ENCODE data around the gene REXO2. TPM values are rescaled to one million over a fixed set of nuclear protein-coding genes. Genes with fewer than 3 reads are reported as not detected.

REXO2 gene
- 10 to 100 TPM; 87.7 to 88.5 TPM for total RNA-seq

DNA sequence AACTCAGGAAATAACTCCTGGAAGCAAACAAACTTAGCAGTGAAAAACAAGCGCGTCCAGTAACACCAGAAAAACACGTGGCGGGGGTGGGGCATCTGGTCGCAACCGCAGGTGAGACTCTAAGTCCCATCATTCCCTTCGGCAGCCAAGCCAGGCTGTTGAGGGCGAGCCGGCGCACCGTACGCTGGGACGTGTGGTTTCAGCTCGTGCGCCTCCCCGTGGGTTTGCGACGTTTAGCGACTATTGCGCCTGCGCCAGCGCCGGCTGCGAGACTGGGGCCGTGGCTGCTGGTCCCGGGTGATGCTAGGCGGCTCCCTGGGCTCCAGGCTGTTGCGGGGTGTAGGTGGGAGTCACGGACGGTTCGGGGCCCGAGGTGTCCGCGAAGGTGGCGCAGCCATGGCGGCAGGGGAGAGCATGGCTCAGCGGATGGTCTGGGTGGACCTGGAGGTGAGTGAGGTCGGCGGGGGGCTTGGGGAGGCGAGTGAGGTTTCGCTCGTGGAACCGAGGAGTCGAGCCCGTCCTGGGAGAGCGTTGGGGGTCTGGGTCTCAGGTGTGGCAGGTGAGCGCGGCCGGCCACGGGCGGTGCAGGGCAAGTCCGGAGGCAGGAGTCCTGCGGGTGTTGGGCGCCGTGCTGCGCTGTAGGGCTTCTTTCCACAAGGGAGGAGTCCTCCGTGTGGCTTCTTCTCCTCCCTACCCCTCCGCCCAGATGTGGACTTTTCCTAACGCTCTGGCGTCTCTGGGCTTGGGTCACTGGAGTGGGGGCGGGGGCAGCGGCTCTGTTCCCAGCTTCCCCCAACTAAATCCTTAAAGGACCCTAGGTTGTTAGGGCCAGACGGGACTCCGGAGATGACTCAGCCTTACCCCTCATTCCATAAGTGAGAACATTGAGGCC lies at the start of gene REXO2:
Gene REXO2 (plus strand): TSS at position 239 of the 892 bp plus-strand sequence. CDS start 62 bp downstream, at position 301.
- CTCF ChIA-PET, result no interaction called here
- POLR2A ChIA-PET, result interaction anchor here (0.5 to 2.1 kb wide), 4 partner anchors 26 to 127 kb away, joined by 3 to 7 read pairs (median 4); partner anchors contain the start of genes C11orf71 and RBM7

DNA sequence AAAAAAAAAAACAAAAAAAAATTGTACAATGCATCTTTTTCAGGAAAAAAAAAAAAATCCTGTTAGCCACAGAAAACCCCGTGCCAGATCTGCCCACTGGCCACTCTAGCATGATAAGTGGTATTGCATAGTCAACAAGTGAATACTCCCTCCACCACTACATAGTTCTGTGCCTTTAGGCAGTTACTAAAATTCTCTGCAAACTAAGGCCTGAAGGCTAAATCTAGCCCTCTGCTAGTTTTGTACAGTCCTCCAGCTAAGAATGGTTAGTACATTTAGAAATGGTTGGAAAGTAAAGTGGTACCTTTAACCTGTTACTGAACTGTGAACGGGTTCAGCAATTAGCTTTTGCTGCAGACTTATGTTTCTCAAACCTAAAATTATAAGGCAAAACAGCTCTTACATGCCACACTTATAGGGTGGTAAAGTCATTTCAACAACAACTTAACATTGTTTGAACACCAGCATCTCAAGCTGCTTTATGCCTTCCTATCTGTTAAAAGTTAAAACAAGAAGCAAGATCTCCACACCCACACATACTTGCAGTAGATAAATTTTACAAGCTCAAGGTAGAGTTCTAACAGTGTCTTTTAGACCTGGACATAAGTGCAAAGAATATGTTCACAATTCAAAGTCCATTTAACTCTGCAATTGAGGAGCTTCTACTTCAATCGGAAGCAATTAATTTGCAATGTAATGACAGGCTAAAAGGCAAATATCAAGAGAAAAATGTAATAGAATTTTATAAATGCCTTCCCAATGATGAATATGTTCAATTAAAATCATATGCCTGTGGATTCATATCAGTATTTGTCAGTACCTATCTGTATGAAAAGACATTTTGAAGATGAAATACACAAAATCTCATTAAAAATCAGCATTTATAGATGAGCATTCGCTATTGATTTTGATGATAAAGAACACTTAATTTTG lies 46.3 kb upstream of the REXO2 start:
- CTCF ChIA-PET, result interaction anchor here (0.7 to 1.2 kb wide), 2 partner anchors 68 to 1123 kb away, joined by 3 read pairs; no protein-coding TSS in a partner anchor
- POLR2A ChIA-PET, result no interaction called here

DNA sequence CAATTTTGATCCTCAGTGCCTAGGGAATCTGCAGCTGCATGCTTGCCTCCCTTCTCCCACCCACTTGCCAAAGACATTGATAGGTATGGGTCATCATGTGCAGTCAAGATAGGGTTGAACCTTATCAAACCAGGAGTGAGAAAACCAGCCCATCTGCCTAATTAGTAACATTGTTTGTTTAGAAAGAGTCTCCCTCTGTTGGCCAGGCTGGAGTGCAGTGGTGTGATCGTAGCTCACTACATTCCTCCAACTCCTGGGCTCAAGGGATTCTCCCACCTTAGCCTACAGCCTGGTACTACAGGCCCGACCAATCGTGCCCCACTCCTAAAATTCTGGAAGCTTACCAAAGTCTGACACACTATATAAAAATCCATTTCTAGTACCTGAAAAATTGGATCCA lies 43.5 kb upstream of the REXO2 start:
- CTCF ChIA-PET, result no interaction called here
- POLR2A ChIA-PET, result no interaction called here

DNA sequence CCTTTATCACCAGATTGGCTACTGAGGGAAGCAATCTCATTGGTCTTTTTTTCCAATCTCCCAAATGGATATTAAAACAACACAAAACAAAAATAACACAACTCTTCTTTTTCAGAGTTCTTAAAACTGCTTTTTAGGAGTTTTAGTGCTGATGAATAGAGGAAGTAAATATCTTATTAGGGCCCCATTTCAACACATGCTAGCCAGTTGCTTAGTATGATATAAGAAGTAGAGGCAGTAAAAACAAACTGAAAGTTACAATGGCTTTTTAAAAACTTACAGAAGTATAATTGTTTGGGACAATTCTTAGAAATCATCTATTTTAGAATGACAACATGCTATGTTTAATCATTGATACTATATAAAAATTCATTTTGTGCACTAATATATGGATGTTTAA lies 42.4 kb upstream of the REXO2 start:
- ChIA-PET CTCF (no interaction called here), POLR2A (no interaction called here)

DNA sequence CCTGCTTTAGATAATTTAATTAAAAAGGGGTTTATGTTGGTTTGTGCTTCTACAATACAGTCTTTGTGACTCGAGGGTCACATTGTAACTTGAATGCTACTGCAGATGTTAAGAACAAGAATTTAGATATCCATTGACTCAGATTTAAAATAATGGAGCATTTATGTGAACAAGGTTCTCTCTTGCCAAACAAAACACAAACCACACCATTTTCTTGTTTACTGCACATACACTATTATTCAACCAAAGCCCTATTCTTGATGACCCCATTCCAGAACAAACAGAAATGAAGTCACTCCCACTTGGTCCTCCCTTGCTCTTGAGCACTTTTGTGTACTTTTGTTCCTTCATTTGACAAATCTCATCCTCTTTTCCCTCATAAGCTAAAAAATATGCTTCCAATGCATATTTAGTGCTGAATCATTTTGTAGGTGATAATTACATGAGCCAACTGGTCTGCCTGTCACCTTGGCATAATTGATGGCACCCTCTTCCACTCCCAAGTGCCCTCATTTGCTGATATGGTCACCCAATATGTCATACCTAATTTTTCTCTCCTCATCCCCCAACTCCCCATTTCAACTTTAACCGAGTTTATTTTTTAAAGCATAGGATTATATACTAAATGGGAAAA lies 41.8 kb upstream of the REXO2 start:
- CTCF ChIA-PET, result interaction anchor here (1.3 kb wide), 1 partner anchor 57 kb away, joined by 3 read pairs; no protein-coding TSS in a partner anchor
- POLR2A ChIA-PET, result no interaction called here

DNA sequence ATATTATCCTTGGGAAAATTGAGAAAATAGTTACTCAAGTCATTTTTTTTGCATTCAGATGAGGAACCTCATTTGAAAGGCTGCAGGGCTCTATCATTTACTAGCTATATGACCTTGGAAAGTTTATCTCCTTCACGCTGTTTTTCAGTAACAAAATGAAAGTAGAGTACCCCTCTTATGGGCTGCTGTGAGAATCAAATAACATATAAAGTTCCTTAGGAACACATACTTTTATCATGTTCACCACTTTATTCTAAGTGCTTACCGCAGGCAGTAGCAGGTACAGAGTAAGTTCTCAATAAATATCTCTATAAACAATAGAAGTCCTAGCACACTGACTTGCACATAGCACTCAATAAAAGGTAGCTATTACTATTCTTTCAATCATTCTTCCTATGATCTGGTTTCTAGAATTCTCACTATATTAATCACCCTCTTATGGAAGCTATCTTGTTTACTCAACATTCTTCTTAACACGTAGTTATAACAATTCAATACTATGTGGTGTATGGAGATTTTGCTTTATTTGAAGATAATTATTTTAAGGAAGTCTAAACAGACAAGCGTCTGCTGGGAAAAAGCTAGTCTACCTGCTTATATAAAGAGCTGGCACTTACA lies 40.9 kb upstream of the REXO2 start:
- ChIA-PET POLR2A (no interaction called here), CTCF (interaction anchor here (1.3 kb wide), 1 partner anchor 58 kb away, joined by 3 read pairs; no protein-coding TSS in a partner anchor)

DNA sequence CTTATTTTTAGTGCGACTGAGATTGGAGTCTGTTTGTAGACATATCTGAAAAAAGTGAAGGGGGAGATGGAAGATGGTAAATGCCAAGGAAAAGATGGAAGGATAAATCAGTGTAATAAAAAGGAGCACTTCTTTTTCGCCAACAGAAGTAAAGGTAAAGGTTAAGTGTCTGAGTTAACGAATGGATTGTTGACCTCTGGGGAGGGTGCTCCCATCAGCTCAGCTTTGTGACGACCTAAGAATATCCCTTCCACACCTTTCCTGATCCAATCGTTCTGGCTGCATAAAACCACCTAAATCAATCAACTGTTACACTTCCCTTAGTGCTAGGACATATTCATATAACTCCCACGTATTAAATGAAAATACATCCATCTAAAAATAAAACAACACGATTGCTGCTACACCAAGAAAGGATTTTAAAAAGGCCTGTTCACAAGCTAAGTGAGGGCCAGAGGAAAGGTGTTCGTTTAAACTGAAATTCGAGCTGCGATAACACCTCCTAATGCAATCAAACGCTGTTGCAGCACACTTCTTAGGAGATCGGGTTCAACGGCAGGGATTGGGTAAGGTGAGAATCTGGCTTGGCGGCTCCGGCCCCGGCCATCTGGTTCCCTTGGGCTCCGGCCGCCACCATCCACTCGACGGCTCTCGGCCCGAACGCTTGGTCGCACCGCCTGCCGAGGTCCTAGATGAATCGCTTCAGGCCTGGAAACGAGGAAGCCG lies 39.6 kb upstream of the REXO2 start:
- CTCF ChIA-PET, result no interaction called here
- POLR2A ChIA-PET, result interaction anchor here (0.6 to 1.8 kb wide), 2 partner anchors 40 to 62 kb away, joined by 3 to 7 read pairs; partner anchors contain the start of gene REXO2

DNA sequence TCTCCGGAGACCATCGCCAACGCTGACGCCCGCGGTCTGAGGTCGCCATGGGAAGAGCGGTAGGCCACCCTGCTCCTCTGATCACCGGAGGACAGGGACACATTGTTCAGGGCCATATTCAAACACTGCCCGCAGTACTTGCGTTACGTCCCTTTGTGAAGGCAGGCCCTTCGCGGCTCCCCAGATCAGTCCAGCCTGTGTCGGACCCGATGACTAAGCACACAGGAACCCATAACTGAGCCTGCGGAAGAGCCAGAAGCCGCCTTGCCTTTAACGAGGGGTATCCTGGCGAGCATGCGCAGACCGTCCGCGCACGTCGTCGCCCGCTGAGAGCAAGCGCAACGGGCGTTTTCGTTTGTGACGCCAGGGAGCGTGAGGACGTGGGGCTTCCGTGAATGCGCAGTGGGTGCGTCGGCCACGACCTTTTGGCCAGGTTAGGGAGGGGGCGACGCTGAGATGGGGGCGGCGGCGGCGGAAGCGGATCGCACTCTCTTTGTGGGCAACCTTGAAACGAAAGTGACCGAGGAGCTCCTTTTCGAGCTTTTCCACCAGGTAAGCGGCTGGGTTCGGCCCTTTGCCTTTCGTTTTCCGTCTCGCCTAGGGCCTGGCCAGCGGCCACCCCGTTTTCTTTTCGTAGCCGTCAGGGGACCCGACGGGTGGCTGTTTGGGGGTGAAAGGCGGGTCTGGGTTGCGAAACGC lies 38.9 kb upstream of the REXO2 start, which contains the start of the genes C11orf71 and RBM7:
Gene C11orf71 (minus strand): TSS at position 296 of the 699 bp plus-strand sequence. CDS start 180 bp downstream, at position 116.
Gene RBM7 (plus strand): TSS at position 451 of the 699 bp plus-strand sequence. CDS start 6 bp downstream, at position 457.
- CTCF ChIA-PET, result no interaction called here
- POLR2A ChIA-PET, result interaction anchor here (1.8 kb wide), 1 partner anchor 39 kb away, joined by 7 read pairs; the partner anchor contains the start of gene REXO2

DNA sequence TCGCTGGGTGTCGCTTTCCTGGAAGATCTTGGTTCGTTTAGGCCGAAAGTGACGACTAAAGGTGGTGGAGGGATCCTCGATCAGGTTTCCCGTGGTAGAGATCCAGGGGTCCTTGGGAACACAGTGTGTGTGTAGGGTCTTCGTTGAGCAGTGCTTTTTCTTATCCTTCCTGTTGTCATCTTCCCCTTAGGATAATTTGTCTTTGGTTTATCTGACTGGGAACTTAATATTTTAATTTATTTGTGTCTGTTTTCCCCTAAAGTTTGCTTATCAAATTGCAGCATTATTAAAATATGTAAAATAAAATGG lies 38.4 kb upstream of the REXO2 start:
- POLR2A ChIA-PET, result interaction anchor here (1.8 kb wide), 1 partner anchor 39 kb away, joined by 7 read pairs; the partner anchor contains the start of gene REXO2
- CTCF ChIA-PET, result no interaction called here

DNA sequence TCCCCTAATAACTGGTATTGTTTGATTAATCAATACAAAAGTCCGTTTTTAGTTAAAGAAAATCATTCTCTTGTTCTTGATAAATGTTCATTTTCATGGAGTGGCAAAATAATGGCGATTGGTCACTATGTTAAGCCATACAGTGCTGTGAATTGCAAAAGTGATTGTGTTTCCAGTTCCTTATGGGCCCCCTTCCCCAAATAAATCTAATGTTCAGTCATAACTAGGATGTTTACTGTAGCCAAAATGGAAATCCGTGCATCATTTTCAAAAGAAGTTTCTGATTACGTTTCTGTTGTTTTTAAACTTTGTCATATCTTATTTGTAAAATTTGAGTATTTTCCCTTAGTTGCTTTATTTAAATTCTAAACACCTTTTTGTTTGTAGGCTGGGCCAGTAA lies 38.0 kb upstream of the REXO2 start:
- ChIA-PET CTCF (no interaction called here), POLR2A (no interaction called here)

DNA sequence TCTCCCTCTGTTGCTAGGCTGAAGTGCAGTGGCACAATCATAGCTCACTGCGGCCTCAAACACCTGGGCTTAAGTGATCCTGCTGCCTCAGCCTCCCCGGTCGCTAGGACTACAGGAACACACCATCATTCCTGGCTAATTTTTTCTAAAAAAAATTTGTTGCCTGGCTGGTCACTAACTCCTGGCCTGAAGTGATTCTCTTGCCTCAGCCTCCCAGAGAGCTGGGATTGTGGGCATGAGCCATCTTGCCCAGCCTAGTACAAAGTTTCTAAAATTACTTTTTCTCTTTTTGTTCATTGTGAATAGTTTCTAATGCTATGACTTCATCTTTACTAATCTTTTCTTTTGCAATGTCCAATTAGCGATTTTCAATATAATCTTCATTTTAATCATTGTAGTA lies 26.3 kb upstream of the REXO2 start:
- ChIA-PET POLR2A (interaction anchor here (0.5 kb wide), 1 partner anchor 26 kb away, joined by 4 read pairs; no protein-coding TSS in a partner anchor), CTCF (no interaction called here)

DNA sequence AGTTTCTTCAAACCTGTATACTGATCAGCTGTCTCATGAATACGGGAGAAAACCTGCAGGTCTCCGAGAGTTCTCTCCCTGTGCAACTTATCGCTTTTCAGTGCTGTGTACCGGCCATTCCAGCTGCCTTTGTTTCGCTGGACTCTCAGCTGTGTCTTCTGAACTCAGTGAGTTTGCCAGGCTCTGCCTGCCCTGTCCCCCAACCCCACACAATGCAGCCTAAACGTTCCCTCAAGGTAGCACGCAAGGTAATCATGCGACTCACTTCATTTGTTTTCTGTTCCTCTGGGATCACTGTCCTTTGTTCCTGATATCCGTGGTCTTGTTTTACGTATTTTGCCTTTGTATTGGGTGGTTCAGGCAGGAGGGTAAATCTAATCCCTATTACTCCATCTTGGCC lies 25.3 kb upstream of the REXO2 start:
- CTCF ChIA-PET, result no interaction called here
- POLR2A ChIA-PET, result no interaction called here

DNA sequence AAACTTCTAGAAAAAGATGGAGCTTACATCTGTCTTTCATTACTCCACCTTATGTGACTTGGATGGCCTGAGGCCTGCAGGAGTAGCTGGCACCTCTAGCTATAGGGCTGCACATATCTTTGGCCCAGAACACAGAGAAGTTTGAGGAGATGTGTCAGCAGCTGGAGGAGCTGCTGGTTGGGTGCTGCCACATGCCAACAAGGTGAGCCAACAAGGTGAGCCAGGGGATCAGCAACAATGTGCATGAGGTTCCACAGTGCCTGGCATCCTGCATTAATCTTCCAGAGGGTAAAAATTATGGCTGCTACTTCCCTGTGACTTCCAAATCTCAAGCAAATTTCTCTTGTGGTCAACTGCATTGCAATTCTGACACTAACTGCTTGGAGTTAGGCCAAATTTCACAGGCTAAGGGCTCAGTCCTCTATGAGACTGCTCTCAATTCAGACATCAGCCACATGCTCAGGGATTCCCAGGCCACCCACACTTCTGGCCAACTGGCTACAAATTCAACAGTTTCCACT lies 22.8 kb upstream of the REXO2 start:
- CTCF ChIA-PET, result no interaction called here
- POLR2A ChIA-PET, result no interaction called here

DNA sequence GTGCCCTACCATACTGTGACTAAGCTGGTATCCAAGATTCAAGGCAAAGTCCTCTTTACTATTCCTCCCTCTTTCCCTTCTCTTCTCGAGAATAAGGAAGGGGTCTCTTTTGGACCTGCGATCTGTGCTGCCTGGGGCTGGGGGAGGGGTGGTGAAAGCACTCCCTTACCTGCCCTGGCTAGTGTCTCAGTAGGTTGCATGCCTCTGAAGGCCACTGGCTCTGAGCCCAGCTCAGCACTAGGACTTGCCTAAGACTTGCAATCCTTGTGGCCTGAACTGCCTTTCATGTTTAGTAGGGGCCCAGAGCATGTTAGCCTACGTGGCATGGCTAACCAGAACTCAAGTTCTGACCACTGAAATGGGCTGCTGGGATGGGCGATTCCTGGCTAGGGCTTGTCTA lies 13.0 kb upstream of the REXO2 start:
- CTCF ChIA-PET, result no interaction called here
- POLR2A ChIA-PET, result no interaction called here

DNA sequence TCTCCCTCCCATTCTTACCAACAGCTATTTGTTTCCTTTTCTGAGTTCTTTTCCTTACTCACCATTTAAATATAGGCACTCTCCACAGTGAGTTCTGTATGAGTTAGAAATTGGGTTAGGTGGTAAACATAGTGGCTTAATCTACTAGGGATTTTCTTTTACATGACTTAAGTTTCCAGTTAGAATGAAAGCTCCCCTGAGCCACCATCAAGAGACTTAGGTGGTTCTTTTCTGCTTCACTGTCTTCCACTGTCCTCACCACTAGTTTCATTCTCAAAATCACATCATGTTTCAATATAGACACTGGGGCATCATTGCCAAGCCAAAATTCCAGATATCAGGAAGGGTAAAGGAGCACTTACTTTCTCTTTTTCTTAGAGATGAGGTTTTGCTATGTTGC lies 9.0 kb upstream of the REXO2 start:
- POLR2A ChIA-PET, result no interaction called here
- CTCF ChIA-PET, result no interaction called here

DNA sequence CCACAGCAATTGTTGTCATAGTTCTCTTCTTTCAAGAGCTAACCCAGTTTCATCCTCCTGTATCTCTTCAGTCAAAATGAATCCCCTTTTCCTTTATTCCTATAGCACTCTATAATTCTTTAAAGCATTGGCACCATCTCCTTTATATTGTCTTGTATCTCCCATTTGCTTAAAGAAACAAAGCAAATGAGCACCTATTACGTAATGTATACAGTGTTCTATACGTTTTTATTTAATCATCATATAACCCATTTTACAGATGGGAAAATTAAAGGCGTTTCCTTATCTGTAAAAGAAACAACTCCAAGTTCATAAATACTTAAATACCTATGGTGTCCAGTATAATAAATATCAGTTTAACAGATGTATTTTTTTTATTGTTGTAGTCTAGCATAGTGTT lies 6.4 kb upstream of the REXO2 start:
- CTCF ChIA-PET, result no interaction called here

DNA sequence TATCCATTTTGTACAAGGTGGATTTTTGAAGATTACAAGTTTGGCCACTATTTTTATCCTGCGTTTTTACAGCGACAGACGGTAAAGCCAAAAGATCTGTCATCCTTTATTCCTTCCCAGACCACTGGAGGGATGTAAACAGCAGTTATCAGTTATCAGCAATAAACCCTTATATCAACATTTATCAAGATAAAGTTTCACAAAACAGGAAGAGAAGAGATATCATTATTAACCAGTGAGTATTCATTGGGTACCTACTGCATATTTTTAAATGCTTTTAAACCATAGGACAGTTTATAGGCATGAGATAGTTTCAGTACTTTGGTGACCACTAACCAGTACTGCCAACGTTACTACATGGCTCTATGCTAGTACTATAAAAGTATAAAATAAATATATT lies 5.9 kb upstream of the REXO2 start:
- CTCF ChIA-PET, result no interaction called here
- POLR2A ChIA-PET, result no interaction called here

More for the DNA sequence above, 6.4 kb upstream of the REXO2 start:
- POLR2A ChIA-PET, result no interaction called here

DNA sequence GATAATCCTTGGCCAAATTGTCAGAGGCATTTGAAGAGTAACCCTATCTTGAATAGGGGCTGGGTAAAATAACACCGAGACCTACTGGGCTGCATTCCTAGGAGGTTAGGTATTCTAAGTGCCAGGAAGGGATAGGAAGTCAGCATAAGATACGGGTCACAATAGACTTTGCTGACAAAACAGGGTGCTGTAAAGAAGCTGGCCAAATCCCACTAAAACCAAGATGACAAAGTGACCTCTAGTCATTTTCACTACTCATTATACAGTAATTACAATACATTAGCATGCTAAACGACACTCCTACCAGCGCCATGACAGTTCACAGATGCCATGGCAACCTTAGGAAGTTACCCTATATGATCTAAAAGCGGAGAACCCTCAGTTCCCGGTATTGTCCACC lies 964 bp upstream of the REXO2 start:
- POLR2A ChIA-PET, result interaction anchor here (0.6 kb wide), 1 partner anchor 128 kb away, joined by 3 read pairs; no protein-coding TSS in a partner anchor
- CTCF ChIA-PET, result no interaction called here
